ENCODE results near the gene LONRF3.

Gene LONRF3

GRCh38 chrX:118974088-118974907, at the start of gene LONRF3:
TSS of gene LONRF3 (plus strand) at chrX:118974618. CDS start at chrX:118974781, 163 bp downstream.
- ATAC-seq = peak; percentile 31
- TF ChIP-seq, protein P1, sequence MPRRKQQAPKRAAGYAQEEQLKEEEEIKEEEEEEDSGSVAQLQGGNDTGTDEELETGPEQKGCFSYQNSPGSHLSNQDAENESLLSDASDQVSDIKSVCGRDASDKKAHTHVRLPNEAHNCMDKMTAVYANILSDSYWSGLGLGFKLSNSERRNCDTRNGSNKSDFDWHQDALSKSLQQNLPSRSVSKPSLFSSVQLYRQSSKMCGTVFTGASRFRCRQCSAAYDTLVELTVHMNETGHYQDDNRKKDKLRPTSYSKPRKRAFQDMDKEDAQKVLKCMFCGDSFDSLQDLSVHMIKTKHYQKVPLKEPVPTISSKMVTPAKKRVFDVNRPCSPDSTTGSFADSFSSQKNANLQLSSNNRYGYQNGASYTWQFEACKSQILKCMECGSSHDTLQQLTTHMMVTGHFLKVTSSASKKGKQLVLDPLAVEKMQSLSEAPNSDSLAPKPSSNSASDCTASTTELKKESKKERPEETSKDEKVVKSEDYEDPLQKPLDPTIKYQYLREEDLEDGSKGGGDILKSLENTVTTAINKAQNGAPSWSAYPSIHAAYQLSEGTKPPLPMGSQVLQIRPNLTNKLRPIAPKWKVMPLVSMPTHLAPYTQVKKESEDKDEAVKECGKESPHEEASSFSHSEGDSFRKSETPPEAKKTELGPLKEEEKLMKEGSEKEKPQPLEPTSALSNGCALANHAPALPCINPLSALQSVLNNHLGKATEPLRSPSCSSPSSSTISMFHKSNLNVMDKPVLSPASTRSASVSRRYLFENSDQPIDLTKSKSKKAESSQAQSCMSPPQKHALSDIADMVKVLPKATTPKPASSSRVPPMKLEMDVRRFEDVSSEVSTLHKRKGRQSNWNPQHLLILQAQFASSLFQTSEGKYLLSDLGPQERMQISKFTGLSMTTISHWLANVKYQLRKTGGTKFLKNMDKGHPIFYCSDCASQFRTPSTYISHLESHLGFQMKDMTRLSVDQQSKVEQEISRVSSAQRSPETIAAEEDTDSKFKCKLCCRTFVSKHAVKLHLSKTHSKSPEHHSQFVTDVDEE (CRISPR knock-in tag; IDR thresholded peaks at IDR 0.05) = no peak
- TF ChIP-seq ISL1 (CRISPR knock-in tag; IDR thresholded peaks at IDR 0.05) (no peak), ZFP3 (CRISPR knock-in tag; IDR thresholded peaks at IDR 0.05) (no peak), RARB (CRISPR knock-in tag; IDR thresholded peaks at IDR 0.05) (no peak)

DNA sequence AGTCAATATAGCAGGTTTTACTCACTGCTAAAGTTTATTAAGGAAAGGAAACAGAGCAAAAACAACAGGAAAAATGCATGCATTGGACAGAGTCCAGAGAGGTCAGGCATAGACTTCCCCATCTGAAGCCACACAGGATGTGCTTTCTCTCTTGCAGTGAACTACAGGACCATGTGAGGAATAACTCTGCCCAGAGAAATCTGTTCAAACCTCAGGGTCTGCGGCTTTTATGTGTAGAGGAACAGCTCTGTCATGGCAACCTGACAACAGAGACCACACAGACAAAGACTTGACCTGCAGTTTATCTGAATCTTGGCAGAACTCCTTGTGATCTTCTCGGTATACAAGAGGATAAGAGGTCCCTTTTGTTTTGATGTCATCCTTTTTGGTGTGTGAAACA, 46.3 kb upstream of the LONRF3 start:
- no peak for ATAC-seq
- no peak for TF ChIP-seq ZC3H10 (CRISPR knock-in tag; IDR thresholded peaks at IDR 0.05)
- TF ChIP-seq ZFP30 (CRISPR knock-in tag; IDR thresholded peaks at IDR 0.05) = no peak
- TF ChIP-seq, protein P2, sequence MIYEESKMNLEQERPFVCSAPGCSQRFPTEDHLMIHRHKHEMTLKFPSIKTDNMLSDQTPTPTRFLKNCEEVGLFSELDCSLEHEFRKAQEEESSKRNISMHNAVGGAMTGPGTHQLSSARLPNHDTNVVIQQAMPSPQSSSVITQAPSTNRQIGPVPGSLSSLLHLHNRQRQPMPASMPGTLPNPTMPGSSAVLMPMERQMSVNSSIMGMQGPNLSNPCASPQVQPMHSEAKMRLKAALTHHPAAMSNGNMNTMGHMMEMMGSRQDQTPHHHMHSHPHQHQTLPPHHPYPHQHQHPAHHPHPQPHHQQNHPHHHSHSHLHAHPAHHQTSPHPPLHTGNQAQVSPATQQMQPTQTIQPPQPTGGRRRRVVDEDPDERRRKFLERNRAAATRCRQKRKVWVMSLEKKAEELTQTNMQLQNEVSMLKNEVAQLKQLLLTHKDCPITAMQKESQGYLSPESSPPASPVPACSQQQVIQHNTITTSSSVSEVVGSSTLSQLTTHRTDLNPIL (CRISPR knock-in tag; IDR thresholded peaks at IDR 0.05; ENCODE audit: low read depth) = no peak
- no peak for TF ChIP-seq ISL1 (CRISPR knock-in tag; IDR thresholded peaks at IDR 0.05)
- TF ChIP-seq PATZ1 (CRISPR knock-in tag; IDR thresholded peaks at IDR 0.05; ENCODE audit: borderline replicate concordance) = no peak
- TF ChIP-seq ZNF8 (CRISPR knock-in tag; IDR thresholded peaks at IDR 0.05) = no peak
- TF ChIP-seq ESRRG (CRISPR knock-in tag; IDR thresholded peaks at IDR 0.05) = no peak
- no peak for TF ChIP-seq TCF4 (CRISPR knock-in tag; IDR thresholded peaks at IDR 0.05; ENCODE audit: borderline replicate concordance)
- no peak for TF ChIP-seq BACH2 (CRISPR knock-in tag; IDR thresholded peaks at IDR 0.05; ENCODE audit: borderline replicate concordance)
- TF ChIP-seq, protein P3, sequence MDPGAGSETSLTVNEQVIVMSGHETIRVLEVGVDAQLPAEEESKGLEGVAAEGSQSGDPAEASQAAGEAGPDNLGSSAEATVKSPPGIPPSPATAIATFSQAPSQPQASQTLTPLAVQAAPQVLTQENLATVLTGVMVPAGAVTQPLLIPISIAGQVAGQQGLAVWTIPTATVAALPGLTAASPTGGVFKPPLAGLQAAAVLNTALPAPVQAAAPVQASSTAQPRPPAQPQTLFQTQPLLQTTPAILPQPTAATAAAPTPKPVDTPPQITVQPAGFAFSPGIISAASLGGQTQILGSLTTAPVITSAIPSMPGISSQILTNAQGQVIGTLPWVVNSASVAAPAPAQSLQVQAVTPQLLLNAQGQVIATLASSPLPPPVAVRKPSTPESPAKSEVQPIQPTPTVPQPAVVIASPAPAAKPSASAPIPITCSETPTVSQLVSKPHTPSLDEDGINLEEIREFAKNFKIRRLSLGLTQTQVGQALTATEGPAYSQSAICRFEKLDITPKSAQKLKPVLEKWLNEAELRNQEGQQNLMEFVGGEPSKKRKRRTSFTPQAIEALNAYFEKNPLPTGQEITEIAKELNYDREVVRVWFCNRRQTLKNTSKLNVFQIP (CRISPR knock-in tag; IDR thresholded peaks at IDR 0.05; ENCODE audit: borderline replicate concordance, low read depth) = no peak
- TF ChIP-seq GLIS3 (CRISPR knock-in tag; IDR thresholded peaks at IDR 0.05) = no peak

GRCh38 chrX:118935352-118935751, 39.1 kb upstream of the LONRF3 start:
- ATAC-seq = no peak
- TF ChIP-seq RARB (CRISPR knock-in tag; IDR thresholded peaks at IDR 0.05) = no peak
- no peak for TF ChIP-seq ESRRG (CRISPR knock-in tag; IDR thresholded peaks at IDR 0.05)
- TF ChIP-seq TCF4 (CRISPR knock-in tag; IDR thresholded peaks at IDR 0.05; ENCODE audit: borderline replicate concordance) = no peak
- TF ChIP-seq ZNF565 (CRISPR knock-in tag; conservative IDR thresholded peaks at IDR 0.05; ENCODE audit: low read depth) = no peak

DNA sequence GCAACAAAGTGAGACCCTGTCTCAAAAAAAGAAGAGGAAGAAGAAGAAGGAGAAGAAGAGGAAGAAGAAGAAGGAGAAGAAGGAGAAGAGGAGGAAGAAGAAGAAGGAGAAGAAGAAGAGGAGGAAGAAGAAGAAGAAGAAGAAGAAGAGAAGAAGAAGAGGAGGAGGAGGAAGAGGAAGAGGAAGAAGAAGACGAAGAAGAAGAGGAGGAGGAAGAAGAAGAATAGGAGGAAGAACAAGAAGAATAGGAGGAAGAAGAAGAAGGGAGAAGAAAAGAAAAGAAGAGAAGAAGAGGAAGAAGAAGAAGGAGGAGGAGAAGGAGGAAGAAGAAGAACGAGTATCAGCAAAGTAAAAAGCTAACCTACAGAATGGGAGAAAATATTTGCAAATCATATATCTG, 33.3 kb upstream of the LONRF3 start:
- ATAC-seq = no peak
- TF ChIP-seq ZNF70 (CRISPR knock-in tag; IDR thresholded peaks at IDR 0.05) = no peak
- no peak for TF ChIP-seq BACH2 (CRISPR knock-in tag; IDR thresholded peaks at IDR 0.05; ENCODE audit: borderline replicate concordance)
- TF ChIP-seq, protein P2 (CRISPR knock-in tag; IDR thresholded peaks at IDR 0.05; ENCODE audit: low read depth) = no peak
- TF ChIP-seq ESRRG (CRISPR knock-in tag; IDR thresholded peaks at IDR 0.05) = no peak
- no peak for TF ChIP-seq TOX (CRISPR knock-in tag; IDR thresholded peaks at IDR 0.05; ENCODE audit: borderline replicate concordance)
- TF ChIP-seq, protein P3 (CRISPR knock-in tag; IDR thresholded peaks at IDR 0.05; ENCODE audit: borderline replicate concordance, low read depth) = no peak
- no peak for TF ChIP-seq ZFP3 (CRISPR knock-in tag; IDR thresholded peaks at IDR 0.05)
- TF ChIP-seq, protein P1 (CRISPR knock-in tag; IDR thresholded peaks at IDR 0.05) = no peak
- no peak for TF ChIP-seq ARNTL (CRISPR knock-in tag; IDR thresholded peaks at IDR 0.05; ENCODE audit: borderline replicate concordance, low read depth)
- TF ChIP-seq RARB (CRISPR knock-in tag; IDR thresholded peaks at IDR 0.05) = no peak
- no peak for TF ChIP-seq ZC3H10 (CRISPR knock-in tag; IDR thresholded peaks at IDR 0.05)
- no peak for TF ChIP-seq CSDC2 (CRISPR knock-in tag; IDR thresholded peaks at IDR 0.05)
- no peak for TF ChIP-seq GLIS3 (CRISPR knock-in tag; IDR thresholded peaks at IDR 0.05)
- no peak for TF ChIP-seq ZNF8 (CRISPR knock-in tag; IDR thresholded peaks at IDR 0.05)
